Nephron (organoid): Measurements from ENCODE around the gene FHOD3.

Source experiments
- H3K27ac Mint-ChIP-seq, 3 experiments: 2 replicates each; pipeline ENCODE4 v1.8.0; 2020; ENCODE audit warnings: mixed read lengths in 3 of 3, mild to moderate bottlenecking in 2 of 3, moderate library complexity in 1 of 3
- H3K27me3 Mint-ChIP-seq: 2 replicates; pipeline ENCODE4 v1.8.0; 2021; ENCODE audit warnings: low read depth, mild to moderate bottlenecking, moderate library complexity, mixed read lengths
- H3K36me3 Mint-ChIP-seq: 2 replicates; pipeline ENCODE4 v1.8.0; 2020; ENCODE audit warnings: low read depth, mixed read lengths
- H3K4me1 Mint-ChIP-seq: 2 replicates; pipeline ENCODE4 v1.8.0; 2020; ENCODE audit warnings: mixed read lengths
- H3K4me3 Mint-ChIP-seq, 3 experiments: 2 replicates each; pipeline ENCODE4 v1.8.0; 2020; ENCODE audit warnings: mild to moderate bottlenecking in 3 of 3, mixed read lengths in 3 of 3, moderate library complexity in 2 of 3
- H3K9me3 Mint-ChIP-seq: 2 replicates; pipeline ENCODE4 v1.8.0; 2020; ENCODE audit warnings: mixed read lengths
- CTCF ChIP-seq, 3 experiments: fragments of 200-600 bp; sonication (generic); IDR thresholded peaks; one replicate each; pipeline ENCODE4 v1.5.0; 2021; ENCODE audit warnings: antibody characterized with exemption in 3 of 3; ENCODE audit not compliant: unreplicated experiment in 3 of 3

Gene FHOD3

GRCh38 chr18:36602620-36603019 is 305.1 kb downstream of the FHOD3 start:
- TF ChIP-seq CTCF (IDR thresholded peaks at IDR 0.05; ENCODE audit: unreplicated experiment in 3 of 3), result no peak
- Mint-ChIP-seq H3K27ac (no peak overlapping the region), H3K4me3 (no peak overlapping the region), H3K9me3 (no peaks in the 10 kb centered on the region), H3K36me3 (no peaks in the 10 kb centered on the region), H3K27me3 (no peaks in the 10 kb centered on the region), H3K4me1 (no peaks in the 10 kb centered on the region)

GRCh38 chr18:36608107-36608506 is 310.6 kb downstream of the FHOD3 start:
- no peak overlapping the region for H3K27ac Mint-ChIP-seq

GRCh38 chr18:36610258-36610657 is 312.7 kb downstream of the FHOD3 start:
- Mint-ChIP-seq H3K4me1 (peaks cover 5% of the 10 kb centered on the region), H3K9me3 (no peaks in the 10 kb centered on the region), H3K27me3 (no peaks in the 10 kb centered on the region), H3K36me3 (peaks cover 17% of the 10 kb centered on the region), H3K27ac (no peak overlapping the region), H3K4me3 (no peak overlapping the region)
- TF ChIP-seq CTCF (IDR thresholded peaks at IDR 0.05; ENCODE audit: unreplicated experiment in 3 of 3), result no peak

More at GRCh38 chr18:36608107-36608506, 310.6 kb downstream of the FHOD3 start:
- Mint-ChIP-seq H3K36me3 (peaks cover 6% of the 10 kb centered on the region), H3K27me3 (no peaks in the 10 kb centered on the region), H3K9me3 (no peaks in the 10 kb centered on the region), H3K4me3 (no peak overlapping the region), H3K4me1 (peaks cover 5% of the 10 kb centered on the region)
- no peak for TF ChIP-seq CTCF (IDR thresholded peaks at IDR 0.05; ENCODE audit: unreplicated experiment in 3 of 3)

- peaks cover 17% of the 10 kb centered on the region for H3K36me3 Mint-ChIP-seq
- no peak overlapping the region for H3K4me3 Mint-ChIP-seq
- TF ChIP-seq CTCF (IDR thresholded peaks at IDR 0.05; ENCODE audit: unreplicated experiment in 3 of 3), result no peak
- peaks cover 5% of the 10 kb centered on the region for H3K4me1 Mint-ChIP-seq
- H3K27me3 Mint-ChIP-seq, result no peaks in the 10 kb centered on the region
- H3K27ac Mint-ChIP-seq, result no peak overlapping the region
- no peaks in the 10 kb centered on the region for H3K9me3 Mint-ChIP-seq
These were observed 313.1 kb downstream of the FHOD3 start for GRCh38 chr18:36610661-36611060.

GRCh38 chr18:36613069-36613468 is 315.6 kb downstream of the FHOD3 start:
- H3K4me1 Mint-ChIP-seq, result peaks cover 8% of the 10 kb centered on the region
- peaks cover 17% of the 10 kb centered on the region for H3K36me3 Mint-ChIP-seq
- H3K9me3 Mint-ChIP-seq, result no peaks in the 10 kb centered on the region
- no peaks in the 10 kb centered on the region for H3K27me3 Mint-ChIP-seq
- no peak for TF ChIP-seq CTCF (IDR thresholded peaks at IDR 0.05; ENCODE audit: unreplicated experiment in 3 of 3)
- no peak overlapping the region for H3K4me3 Mint-ChIP-seq
- H3K27ac Mint-ChIP-seq, result no peak overlapping the region

- H3K9me3 Mint-ChIP-seq, result no peaks in the 10 kb centered on the region
- H3K4me1 Mint-ChIP-seq, result peaks cover 8% of the 10 kb centered on the region
- no peak overlapping the region for H3K4me3 Mint-ChIP-seq
- H3K36me3 Mint-ChIP-seq, result peaks cover 17% of the 10 kb centered on the region
- no peak overlapping the region for H3K27ac Mint-ChIP-seq
- no peak for TF ChIP-seq CTCF (IDR thresholded peaks at IDR 0.05; ENCODE audit: unreplicated experiment in 3 of 3)
- no peaks in the 10 kb centered on the region for H3K27me3 Mint-ChIP-seq
These were observed 316.3 kb downstream of the FHOD3 start for GRCh38 chr18:36613810-36614209.
